K562 (cell line): ENCODE data around the gene HES3. TPM values are rescaled to one million over a fixed set of nuclear protein-coding genes. Genes with fewer than 3 reads are reported as not detected.
A peak's percentile ranks its signal among the peaks of the same experiment; 100 is the strongest.

Experiments used
- ATAC-seq: fragments of 200-7000 bp; cut with Tn5 transposase; 3 replicates; pipeline ENCODE4 v1.9.1; 2020; ENCODE audit warnings: moderate library complexity
- BruUV-seq: library from RNA; stranded (reverse); fragments of 400-500 nt; replicated peaks from 2 replicates; lab custom pipeline; 2021; lab: Mats Ljungman, UMichigan
- CTCF ChIA-PET: fragments of 300-600 bp; formaldehyde crosslinking; extraction: SDS; loops from one replicate; lab custom pipeline; 2021; ENCODE audit warnings: low intra/inter-chr PET ratio; lab: Yijun Ruan, JAX
- POLR2A ChIA-PET: fragments of 300-600, 350-650 bp; sonication (Branson Sonifier 250); formaldehyde crosslinking; extraction: SDS; loops from one replicate; lab custom pipeline; 2021; ENCODE audit warnings: antibody characterized with exemption, inconsistent platforms; lab: Yijun Ruan, JAX
- DNase-seq, 4 experiments: peaks; one replicate each; pipeline versions ENCODE4 v3.0.0 to v3.0.0-alpha.2; 2011 to 2018; ENCODE audit warnings: low spot score in 3 of 4, mixed read lengths in 3 of 4; ENCODE audit errors: extremely low read depth in 1 of 4
- FAIRE-seq: peaks from 2 replicates; lab custom pipeline; 2011; peaks lifted over from hg19 to GRCh38; lab: Jason Lieb, UNC
- H2AFZ ChIP-seq: 2 replicates; pipeline ENCODE4 v1.6.0; 2011; ENCODE audit warnings: low read depth, low read length, control low read depth, inconsistent platforms
- H3K27ac ChIP-seq: fragments of 200-600 bp; 3 replicates; pipeline ENCODE4 v1.8.0; 2011; ENCODE audit warnings: low read depth, mild to moderate bottlenecking, control low read depth, inconsistent platforms, low read length, moderate library complexity, mixed read lengths; ENCODE audit errors: extremely low read depth
- H3K27me3 ChIP-seq, 2 experiments: fragments of 300-600 bp in 1 of 2; 2 replicates in 1 of 2; 3 replicates in 1 of 2; pipeline versions ENCODE4 v1.6.0 to v1.8.0; 2011; ENCODE audit warnings: inconsistent platforms in 2 of 2, low read length in 2 of 2, mild to moderate bottlenecking in 1 of 2, mixed read lengths in 1 of 2, moderate library complexity in 1 of 2; ENCODE audit not compliant: control insufficient read depth in 2 of 2, insufficient read depth in 2 of 2
- H3K36me3 ChIP-seq: fragments of 300-600 bp; 3 replicates; pipeline ENCODE4 v1.8.0; 2011; ENCODE audit warnings: mild to moderate bottlenecking, low read length, inconsistent platforms; ENCODE audit not compliant: control insufficient read depth, insufficient read depth
- H3K4me1 ChIP-seq, 2 experiments: fragments of 200-600 bp in 1 of 2; replicated peaks in 1 of 2; 2 replicates in 1 of 2; 3 replicates in 1 of 2; pipeline versions ENCODE4 v1.5.1 to v1.8.0; 2011; ENCODE audit warnings: inconsistent platforms in 2 of 2, low read length in 2 of 2, mild to moderate bottlenecking in 1 of 2, mixed read lengths in 1 of 2, moderate library complexity in 1 of 2; ENCODE audit not compliant: control insufficient read depth in 2 of 2, insufficient read depth in 2 of 2
- H3K4me2 ChIP-seq: 2 replicates; pipeline ENCODE4 v1.6.1; 2011; ENCODE audit warnings: low read length, control low read depth, inconsistent platforms, mixed read lengths; ENCODE audit not compliant: insufficient read depth
- H3K4me3 ChIP-seq: fragments of 200-600 bp; sonication (generic), shearing (Covaris generic); 2 replicates; pipeline ENCODE4 v1.5.1; 2016; ENCODE audit warnings: control low read depth, inconsistent platforms
- H3K79me2 ChIP-seq: fragments of 200-600 bp; 3 replicates; pipeline ENCODE4 v1.8.0; 2011; ENCODE audit warnings: low read length, inconsistent platforms; ENCODE audit not compliant: control insufficient read depth, insufficient read depth
- H3K9ac ChIP-seq, 2 experiments: 2 replicates each; pipeline versions ENCODE4 v1.6.0 to v1.6.1; 2011; ENCODE audit warnings: low read depth in 2 of 2, low read length in 2 of 2, control low read depth in 1 of 2, inconsistent platforms in 1 of 2, mild to moderate bottlenecking in 1 of 2, mixed read lengths in 1 of 2; ENCODE audit not compliant: insufficient read depth in 1 of 2
- H3K9me1 ChIP-seq: one replicate; pipeline ENCODE4 v1.6.0; 2011; ENCODE audit warnings: inconsistent platforms, mild to moderate bottlenecking, low read length, moderate library complexity; ENCODE audit not compliant: control insufficient read depth, insufficient read depth
- H3K9me3 ChIP-seq: replicated peaks from 2 replicates; pipeline ENCODE4 v1.5.1; 2011; ENCODE audit warnings: low read depth, low read length, inconsistent platforms; ENCODE audit not compliant: control insufficient read depth, insufficient read depth
- H4K20me1 ChIP-seq: replicated peaks from 2 replicates; pipeline ENCODE4 v1.6.1; 2011; ENCODE audit warnings: low read length, inconsistent platforms, mixed read lengths; ENCODE audit not compliant: control insufficient read depth, insufficient read depth
- ARNT ChIP-seq, 2 experiments: fragments of 450-650 bp; IDR thresholded peaks; 2 replicates each; pipeline ENCODE4 v1.6.1; 2016; ENCODE audit warnings: mild to moderate bottlenecking in 1 of 2
- BACH1 ChIP-seq: fragments of 200-800 bp; sonication (Bioruptor generic); IDR thresholded peaks from 2 replicates; pipeline ENCODE4 v1.6.1; 2016; ENCODE audit warnings: missing genetic modification characterization, missing compliant biosample characterization
- CHCHD3 ChIP-seq: fragments of 250-450 bp; sonication (Bioruptor Pico); IDR thresholded peaks from 2 replicates; pipeline ENCODE4 v2.1.2; 2022; ENCODE audit warnings: mild to moderate bottlenecking
- CHD2 ChIP-seq: IDR thresholded peaks from 2 replicates; pipeline ENCODE4 v1.6.1; 2011; ENCODE audit warnings: low read depth, low read length
- HNRNPL ChIP-seq: fragments of 200-400 bp; formaldehyde crosslinking; IDR thresholded peaks from 2 replicates; pipeline ENCODE4 v1.6.1; 2017; ENCODE audit warnings: low read depth, mild to moderate bottlenecking, low read length
- MAFK ChIP-seq: IDR thresholded peaks from 2 replicates; pipeline ENCODE4 v1.6.1; 2011; ENCODE audit warnings: low read length, improper control_type of control experiment
- MYBL2 ChIP-seq, 2 experiments: fragments of 450-650 bp in 1 of 2; sonication (generic) in 1 of 2; formaldehyde crosslinking in 1 of 2; IDR thresholded peaks; 2 replicates each; pipeline versions ENCODE4 v1.6.1 to v1.8.1; 2017 to 2022; ENCODE audit warnings: borderline replicate concordance in 1 of 2, inconsistent platforms in 1 of 2, low read depth in 1 of 2, mild to moderate bottlenecking in 1 of 2, missing genetic modification reagents in 1 of 2, moderate library complexity in 1 of 2
- PRPF4 ChIP-seq: fragments of 200-400 bp; formaldehyde crosslinking; IDR thresholded peaks from one replicate; pipeline ENCODE4 v1.6.1; 2017; ENCODE audit warnings: low read length, low read depth, mild to moderate bottlenecking; ENCODE audit not compliant: insufficient read depth, poor library complexity, severe bottlenecking
- TAF15 ChIP-seq: fragments of 200-400 bp; formaldehyde crosslinking; IDR thresholded peaks from 2 replicates; pipeline ENCODE4 v1.6.1; 2017; ENCODE audit warnings: mild to moderate bottlenecking, low read depth, low read length, moderate library complexity
- TEAD1 ChIP-seq, 2 experiments: fragments of 450-650 bp in 1 of 2; sonication (generic) in 1 of 2; formaldehyde crosslinking; IDR thresholded peaks; 2 replicates each; pipeline versions ENCODE4 v1.4.0 to v1.8.0; 2020 to 2022; ENCODE audit warnings: mild to moderate bottlenecking in 2 of 2, missing genetic modification reagents in 1 of 2
- WGBS: fragments of 100-300 bp; shearing (Covaris generic); methylation state at CpG from one replicate; pipeline ENCODE4 v1.1.6; 2016; ENCODE audit warnings: low coverage, mixed read lengths; ENCODE audit not compliant: insufficient coverage; ENCODE audit errors: missing lambda C conversion rate; 5-methylcytosine and 5-hydroxymethylcytosine counted together
- in situ Hi-C: fragments of 300-500 bp; cut with MboI; formaldehyde crosslinking; loops from 4 replicates; pipeline ENCODE4 v1.15.0; 2018; ENCODE audit warnings: inconsistent platforms, mixed read lengths
- intact Hi-C: fragments of 100-400 bp; cut with micrococcal nuclease; formaldehyde crosslinking; loops from 2 replicates; pipeline ENCODE4 v1.14.2; 2022
- polyA plus RNA-seq, 8 experiments: library from polyadenylated mRNA; depleted of rRNA in 4 of 8; stranded (reverse) in 5 of 8; unstranded in 3 of 8; fragments of >200 nt; fragmentation: Nextera tagmentation in 2 of 8; fragmentation: Illumina TruSeq in 1 of 8; extraction: Ambion mirVana in 2 of 8; extraction: Trizol in 1 of 8; gene quantifications; 2 replicates each; pipeline versions ENCODE4 v1.2.1 to v1.2.3, GENCODE V29; 2011 to 2014; ENCODE audit warnings: inconsistent platforms in 1 of 8, missing spikeins in 1 of 8
- total RNA-seq, 7 experiments: library from RNA; depleted of rRNA in 6 of 7; stranded (reverse); fragments of >200 nt in 6 of 7; fragmentation: Illumina TruSeq in 2 of 7; extraction: Trizol in 2 of 7; gene quantifications; 2 replicates each; pipeline versions ENCODE4 v1.2.1 to v1.2.3, GENCODE V29; 2011 to 2021; ENCODE audit warnings: low replicate concordance in 1 of 7
- TF ChIP-seq, protein P1 (sequence below): sonication (generic); formaldehyde crosslinking; IDR thresholded peaks from 2 replicates; pipeline ENCODE4 v1.8.0; 2022; ENCODE audit warnings: missing genetic modification reagents, mild to moderate bottlenecking, borderline replicate concordance
- TF ChIP-seq, protein P2 (sequence below): fragments of 250-450 bp; sonication (Bioruptor Pico); IDR thresholded peaks from 2 replicates; pipeline ENCODE4 v1.5.0; 2021
- TF ChIP-seq, protein P3 (sequence below): fragments of 250-450 bp; sonication (Bioruptor Pico); IDR thresholded peaks from 2 replicates; pipeline ENCODE4 v1.5.1; 2021; ENCODE audit warnings: mild to moderate bottlenecking
- TF ChIP-seq, protein P4 (sequence below): sonication (generic); formaldehyde crosslinking; IDR thresholded peaks from 2 replicates; pipeline ENCODE4 v1.9.0; 2022; ENCODE audit warnings: mild to moderate bottlenecking, missing genetic modification reagents

Gene HES3
- total and polyA plus RNA-seq, 9 of the 15 experiments (the other 6 are each of a cell fraction or from before 2014, with no cell fraction given), result not detected

DNA sequence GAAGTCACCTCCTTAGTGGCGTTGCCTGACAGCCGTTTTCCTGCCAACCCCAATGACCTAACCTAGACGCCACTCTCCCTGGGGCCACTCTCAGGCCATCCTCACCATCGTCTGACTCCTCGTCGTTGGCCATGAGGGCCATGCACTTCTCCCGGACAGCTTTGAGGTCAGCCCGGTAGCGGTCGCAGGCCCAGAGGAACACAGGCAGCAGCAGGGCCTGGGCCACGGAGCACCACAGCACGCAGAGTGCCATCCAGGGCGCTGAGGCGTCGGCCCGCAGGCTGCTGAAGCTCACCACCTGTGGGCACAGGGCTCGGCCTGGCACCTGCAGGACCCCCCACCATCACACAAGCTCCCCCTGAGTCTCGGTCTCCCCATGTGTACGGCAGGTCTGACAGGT, 7.3 kb downstream of the HES3 start:
- ATAC-seq, result no peak
- Histone ChIP-seq H4K20me1 (peaks cover 59% of the 10 kb centered on the region), H3K79me2 (no peaks in the 10 kb centered on the region), H3K9me1 (peaks cover 10% of the 10 kb centered on the region), H3K4me1 (peaks cover 1 to 51% of the 10 kb centered on the region in 2 experiments; a peak in 2 of 5 replicates), H3K9me3 (no peaks in the 10 kb centered on the region), H3K4me3 (no peak overlapping the region), H3K36me3 (no peaks in the 10 kb centered on the region), H3K4me2 (no peak overlapping the region), H3K9ac (0 out of 4 replicates have a peak overlapping the region, but pooled peaks of 1 of the 2 experiments have one; percentile 20), H3K27me3 (peaks cover 17 to 62% of the 10 kb centered on the region in 2 experiments; a peak in 4 of 5 replicates), H3K27ac (no peak overlapping the region), H2AFZ (no peak overlapping the region)
- no peak for FAIRE-seq
- ChIA-PET CTCF (interaction anchor here (2.4 kb wide), 1 partner anchor 92 kb away, joined by 10 read pairs; no protein-coding TSS in a partner anchor), POLR2A (interaction anchor here (0.5 to 0.6 kb wide), 2 partner anchors 249 to 1013 kb away, joined by 3 to 4 read pairs; no protein-coding TSS in a partner anchor)
- TF ChIP-seq MAFK (no peak), CHCHD3 (CRISPR knock-in tag) (no peak), CHD2 (no peak), HNRNPL (0 out of 2 replicates have a peak, but pooled peaks have one; percentile 53), TEAD1 (CRISPR knock-in tag; IDR thresholded peaks at IDR 0.05) (0 out of 4 replicates have a peak, but pooled peaks of 1 of the 2 experiments have one; percentile 31), TAF15 (no peak), MYBL2 (IDR thresholded peaks at IDR 0.05; ENCODE audit: low read depth) (no peak), MYBL2 (CRISPR knock-in tag; IDR thresholded peaks at IDR 0.05; ENCODE audit: borderline replicate concordance) (no peak), BACH1 (tag) (no peak), ARNT (IDR thresholded peaks at IDR 0.05) (no peak), PRPF4 (no peak)
- TF ChIP-seq, protein P1, sequence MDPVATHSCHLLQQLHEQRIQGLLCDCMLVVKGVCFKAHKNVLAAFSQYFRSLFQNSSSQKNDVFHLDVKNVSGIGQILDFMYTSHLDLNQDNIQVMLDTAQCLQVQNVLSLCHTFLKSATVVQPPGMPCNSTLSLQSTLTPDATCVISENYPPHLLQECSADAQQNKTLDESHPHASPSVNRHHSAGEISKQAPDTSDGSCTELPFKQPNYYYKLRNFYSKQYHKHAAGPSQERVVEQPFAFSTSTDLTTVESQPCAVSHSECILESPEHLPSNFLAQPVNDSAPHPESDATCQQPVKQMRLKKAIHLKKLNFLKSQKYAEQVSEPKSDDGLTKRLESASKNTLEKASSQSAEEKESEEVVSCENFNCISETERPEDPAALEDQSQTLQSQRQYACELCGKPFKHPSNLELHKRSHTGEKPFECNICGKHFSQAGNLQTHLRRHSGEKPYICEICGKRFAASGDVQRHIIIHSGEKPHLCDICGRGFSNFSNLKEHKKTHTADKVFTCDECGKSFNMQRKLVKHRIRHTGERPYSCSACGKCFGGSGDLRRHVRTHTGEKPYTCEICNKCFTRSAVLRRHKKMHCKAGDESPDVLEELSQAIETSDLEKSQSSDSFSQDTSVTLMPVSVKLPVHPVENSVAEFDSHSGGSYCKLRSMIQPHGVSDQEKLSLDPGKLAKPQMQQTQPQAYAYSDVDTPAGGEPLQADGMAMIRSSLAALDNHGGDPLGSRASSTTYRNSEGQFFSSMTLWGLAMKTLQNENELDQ (CRISPR knock-in tag), result no peak
- TF ChIP-seq, protein P2, sequence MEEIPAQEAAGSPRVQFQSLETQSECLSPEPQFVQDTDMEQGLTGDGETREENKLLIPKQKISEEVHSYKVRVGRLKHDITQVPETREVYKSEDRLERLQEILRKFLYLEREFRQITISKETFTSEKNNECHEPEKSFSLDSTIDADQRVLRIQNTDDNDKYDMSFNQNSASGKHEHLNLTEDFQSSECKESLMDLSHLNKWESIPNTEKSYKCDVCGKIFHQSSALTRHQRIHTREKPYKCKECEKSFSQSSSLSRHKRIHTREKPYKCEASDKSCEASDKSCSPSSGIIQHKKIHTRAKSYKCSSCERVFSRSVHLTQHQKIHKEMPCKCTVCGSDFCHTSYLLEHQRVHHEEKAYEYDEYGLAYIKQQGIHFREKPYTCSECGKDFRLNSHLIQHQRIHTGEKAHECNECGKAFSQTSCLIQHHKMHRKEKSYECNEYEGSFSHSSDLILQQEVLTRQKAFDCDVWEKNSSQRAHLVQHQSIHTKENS (CRISPR knock-in tag), result no peak
- TF ChIP-seq, protein P3, sequence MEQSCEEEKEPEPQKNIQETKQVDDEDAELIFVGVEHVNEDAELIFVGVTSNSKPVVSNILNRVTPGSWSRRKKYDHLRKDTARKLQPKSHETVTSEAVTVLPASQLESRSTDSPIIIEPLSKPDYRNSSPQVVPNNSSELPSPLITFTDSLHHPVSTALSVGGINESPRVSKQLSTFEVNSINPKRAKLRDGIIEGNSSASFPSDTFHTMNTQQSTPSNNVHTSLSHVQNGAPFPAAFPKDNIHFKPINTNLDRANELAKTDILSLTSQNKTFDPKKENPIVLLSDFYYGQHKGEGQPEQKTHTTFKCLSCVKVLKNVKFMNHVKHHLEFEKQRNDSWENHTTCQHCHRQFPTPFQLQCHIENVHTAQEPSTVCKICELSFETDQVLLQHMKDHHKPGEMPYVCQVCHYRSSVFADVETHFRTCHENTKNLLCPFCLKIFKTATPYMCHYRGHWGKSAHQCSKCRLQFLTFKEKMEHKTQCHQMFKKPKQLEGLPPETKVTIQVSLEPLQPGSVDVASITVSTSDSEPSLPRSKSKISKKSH (CRISPR knock-in tag), result no peak
- TF ChIP-seq, protein P4, sequence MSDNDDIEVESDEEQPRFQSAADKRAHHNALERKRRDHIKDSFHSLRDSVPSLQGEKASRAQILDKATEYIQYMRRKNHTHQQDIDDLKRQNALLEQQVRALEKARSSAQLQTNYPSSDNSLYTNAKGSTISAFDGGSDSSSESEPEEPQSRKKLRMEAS (CRISPR knock-in tag), result 0 out of 2 replicates have a peak, but pooled peaks have one; percentile 30
- in situ Hi-C loops, result loop anchor here (25.0 kb wide), 1 partner anchor 961 kb away; no protein-coding TSS in a partner anchor
- no peak for DNase-seq
- intact Hi-C loops, result no loop called here
- 20% methylated on average over 19 of the region's 19 CpGs for WGBS
- no TSS peak for BruUV-seq
